CD4-positive, alpha-beta T cell treated with Interleukin-10 for 1 hour (primary cell): Measurements from ENCODE around the gene OR4E1.
"Not testable (repeated sequence)": the region's sequence is repeated elsewhere in the genome, so short reads cannot be mapped to it uniquely, and the experiment has no call there.

Source experiments
- DNase-seq: peaks from one replicate; pipeline ENCODE4 v3.0.0-alpha.2; 2020

OR4E1 gene

DNA sequence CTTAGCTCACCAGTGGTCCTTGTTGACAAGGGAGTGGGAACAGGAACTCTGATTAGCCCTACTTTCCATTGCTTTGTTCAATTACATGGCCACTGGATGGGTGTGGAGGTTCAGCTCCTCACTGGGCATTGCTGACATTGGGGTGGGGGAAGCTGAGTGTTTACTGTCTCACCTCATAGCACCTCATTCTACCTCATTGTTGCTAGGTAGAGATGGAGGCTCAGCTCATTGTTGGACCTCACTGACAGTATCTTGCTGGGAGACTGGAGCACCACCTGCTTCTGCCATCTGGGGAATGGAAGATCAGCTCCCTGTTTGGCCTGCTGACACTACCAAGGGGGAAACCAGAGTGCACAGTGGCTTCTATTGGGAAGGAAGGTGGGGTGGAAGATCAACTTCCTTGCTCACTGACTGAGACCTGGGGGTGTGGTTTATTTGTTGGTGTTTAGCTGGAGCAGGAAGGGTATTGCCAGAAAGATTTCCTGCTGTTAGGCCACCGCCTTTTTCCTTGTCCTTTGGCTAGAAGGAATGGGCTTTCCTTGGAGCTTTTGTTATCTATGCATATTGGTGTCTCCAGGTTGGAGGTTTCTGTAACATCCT lies 21.3 kb downstream of the OR4E1 start:
- DNase-seq, result no peak

DNA sequence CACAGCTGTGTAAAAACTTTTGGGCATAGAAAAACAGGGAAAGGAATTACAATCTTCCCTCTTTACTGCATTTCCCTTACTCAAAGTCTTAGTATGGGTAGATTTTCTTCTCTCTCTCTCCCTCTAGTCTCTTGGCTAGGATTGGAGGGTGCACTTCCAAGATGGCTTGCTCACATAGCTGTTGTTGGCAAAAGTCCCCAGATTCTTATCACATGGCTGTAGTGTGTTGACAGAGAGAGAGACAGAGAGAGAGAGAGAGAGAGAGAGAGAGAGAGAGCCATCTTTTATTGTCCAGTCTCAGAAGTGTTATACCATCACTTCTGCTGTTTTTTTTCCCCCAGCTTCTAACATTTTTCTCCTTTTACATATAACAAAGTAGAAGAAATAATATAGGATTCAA lies 26.2 kb downstream of the OR4E1 start:
- no peak for DNase-seq

DNA sequence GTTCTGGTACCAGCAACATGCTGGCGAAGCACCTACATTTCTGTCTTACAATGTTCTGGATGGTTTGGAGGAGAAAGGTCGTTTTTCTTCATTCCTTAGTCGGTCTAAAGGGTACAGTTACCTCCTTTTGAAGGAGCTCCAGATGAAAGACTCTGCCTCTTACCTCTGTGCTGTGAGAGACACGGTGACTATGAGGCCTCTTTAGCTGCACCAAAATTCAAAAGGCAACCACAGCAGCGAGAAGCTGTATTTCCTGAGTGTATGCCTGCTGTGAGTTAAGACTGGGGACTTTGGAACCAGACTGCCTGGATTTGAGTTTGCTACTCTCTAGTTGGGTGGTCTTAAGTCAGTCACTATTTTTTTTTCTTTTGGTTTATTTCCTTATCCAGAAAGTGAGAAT lies 30.2 kb downstream of the OR4E1 start:
- DNase-seq, result no peak

DNA sequence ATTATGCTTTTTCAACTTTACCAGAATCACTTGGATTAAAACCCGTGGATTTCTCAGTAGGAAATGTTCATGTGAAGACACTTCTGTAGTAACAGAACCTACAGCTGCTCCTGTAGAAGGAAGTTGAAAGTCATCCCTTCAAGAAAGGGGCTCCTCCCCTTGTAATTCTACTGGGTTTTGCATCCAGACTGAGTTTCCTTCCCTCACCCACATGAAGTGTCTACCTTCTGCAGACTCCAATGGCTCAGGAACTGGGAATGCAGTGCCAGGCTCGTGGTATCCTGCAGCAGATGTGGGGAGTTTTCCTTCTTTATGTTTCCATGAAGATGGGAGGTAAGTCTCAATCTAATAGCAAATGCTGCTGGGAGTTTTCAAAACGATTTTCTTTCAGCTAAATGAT lies 30.9 kb downstream of the OR4E1 start:
- no peak for DNase-seq

DNA sequence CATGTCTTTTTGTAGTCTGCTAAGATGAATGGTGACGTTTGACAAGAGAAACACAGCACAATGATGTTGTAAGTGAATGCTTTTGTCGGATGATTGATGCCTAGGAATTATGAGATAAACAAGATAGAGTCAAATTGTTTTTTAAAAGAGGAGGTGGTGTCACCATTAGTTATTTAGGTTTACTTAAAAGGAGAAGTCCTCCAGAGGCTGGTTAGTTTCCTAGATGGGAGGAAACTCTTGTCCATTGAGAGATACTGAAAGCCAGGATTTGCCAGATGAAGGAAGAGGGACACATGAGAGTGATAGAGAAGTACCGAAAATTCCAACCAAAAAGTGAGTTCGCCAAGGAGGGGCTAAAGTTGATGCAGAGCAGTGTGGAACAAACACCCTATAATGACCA lies 38.8 kb downstream of the OR4E1 start, which contains the start of gene OR10G2:
OR10G2 (minus strand) TSS at position 101 of the 400 bp plus-strand sequence; CDS start at position 3, 98 bp downstream.
- no peak for DNase-seq

DNA sequence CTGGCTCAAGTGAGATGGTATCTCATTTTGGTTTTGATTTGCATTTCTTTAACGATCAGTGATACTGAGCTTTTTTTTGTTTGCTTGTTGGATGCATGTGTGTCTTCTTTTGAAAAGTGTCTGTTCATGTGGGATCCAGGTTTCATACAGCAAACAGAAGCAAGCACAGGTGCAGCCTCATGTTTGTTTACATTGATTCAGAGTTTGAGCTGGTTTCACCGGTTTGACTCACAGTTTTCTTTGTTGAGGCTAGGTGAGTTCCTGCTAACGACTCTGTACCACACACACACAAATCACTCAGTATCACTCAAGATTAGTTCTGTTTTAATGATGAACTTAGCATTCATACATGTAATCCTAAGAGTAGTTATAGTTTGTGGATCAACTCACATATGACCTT lies 42.5 kb downstream of the OR4E1 start:
- DNase-seq, result no peak

DNA sequence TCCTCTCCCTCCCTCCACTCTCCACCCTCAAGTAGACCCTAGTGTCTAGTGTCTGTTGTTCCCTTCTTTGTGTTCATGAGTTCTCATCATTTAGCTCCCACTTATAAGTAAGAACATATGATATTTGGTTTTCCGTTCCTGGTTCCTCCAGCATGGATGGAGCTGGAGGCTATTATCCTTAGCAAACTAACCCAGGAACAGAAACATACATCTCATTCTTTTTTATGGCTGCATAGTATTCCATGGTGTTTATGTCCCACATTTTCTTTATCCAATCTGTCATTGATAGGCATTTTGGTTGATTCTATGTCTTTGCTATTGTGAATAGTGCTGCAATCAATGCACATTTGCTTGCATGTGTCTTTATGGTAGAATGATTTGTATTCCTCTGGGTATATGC lies 43.1 kb downstream of the OR4E1 start:
- DNase-seq, result not testable (repeated sequence)

DNA sequence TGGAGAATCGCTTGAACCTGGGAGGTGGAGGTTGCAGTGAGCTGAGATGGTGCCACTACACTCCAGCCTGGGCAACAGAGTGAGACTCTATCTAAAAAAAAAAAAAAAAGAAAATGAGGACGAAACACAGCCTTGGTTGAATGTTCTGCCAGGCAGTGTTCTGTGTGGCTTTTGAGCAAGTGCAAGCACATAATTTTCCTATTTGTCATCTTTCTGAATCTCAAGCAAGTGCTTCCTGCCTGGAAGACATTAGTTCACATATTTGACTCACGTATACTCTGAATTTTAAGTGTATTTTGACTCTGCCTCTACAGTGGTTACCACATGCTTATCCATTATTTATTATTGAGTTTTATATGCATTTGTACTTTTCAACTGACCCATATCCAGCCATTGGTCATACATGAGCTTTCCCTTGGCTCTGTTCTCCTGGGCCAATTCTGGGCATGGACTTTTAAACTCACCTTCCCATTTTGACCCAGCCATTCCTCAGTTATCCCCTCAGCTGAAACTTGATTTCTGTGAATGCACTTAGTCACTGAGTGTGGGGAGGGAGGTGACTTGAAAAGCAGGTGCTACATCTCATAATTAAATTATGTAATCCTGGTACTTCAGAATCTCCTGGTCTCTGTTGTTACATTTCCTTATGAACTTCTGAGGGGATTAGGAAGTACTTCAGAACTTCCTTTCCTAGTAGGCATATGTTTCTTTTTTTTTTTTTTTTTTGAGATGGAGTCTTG lies 47.0 kb downstream of the OR4E1 start:
- DNase-seq, result no peak
